ENCODE results near the gene NDUFS2.

Gene NDUFS2

DNA sequence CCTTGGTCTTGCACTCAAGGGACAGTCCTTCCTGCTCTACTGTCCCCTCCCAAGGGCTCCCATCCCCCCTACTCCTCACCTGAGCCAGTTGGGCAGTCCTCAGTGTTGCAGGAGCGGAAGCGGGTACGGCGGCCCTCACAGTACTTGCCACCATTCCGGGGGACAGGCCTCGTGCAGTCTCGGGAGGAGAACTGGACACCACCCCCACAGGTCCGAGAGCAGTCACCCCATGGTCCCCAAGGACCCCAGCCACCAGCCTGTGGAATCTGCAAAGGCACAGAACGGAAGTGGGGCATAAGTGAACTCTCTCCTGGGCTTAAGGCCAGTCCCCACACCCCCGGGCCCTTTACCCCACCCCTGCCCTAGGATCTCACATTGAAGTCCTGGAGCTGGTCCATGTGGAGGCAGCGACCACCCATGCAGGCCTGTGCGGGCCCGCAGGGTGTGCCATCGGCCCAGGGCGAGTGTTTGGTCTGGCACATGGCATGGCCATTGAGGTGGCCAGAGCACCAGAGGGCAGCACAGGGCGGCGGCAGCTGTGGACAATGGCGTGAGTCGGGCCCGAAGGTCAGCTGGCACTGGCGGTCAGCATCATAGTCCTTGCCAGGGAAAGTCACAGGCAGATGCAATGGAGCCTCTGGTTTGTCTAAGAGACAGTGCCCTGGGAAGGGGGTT lies 8.5 kb upstream of the NDUFS2 start:
- DNase-seq (ENCODE audit: low read depth in 1 of 2, low spot score in 1 of 2), result no peak

DNA sequence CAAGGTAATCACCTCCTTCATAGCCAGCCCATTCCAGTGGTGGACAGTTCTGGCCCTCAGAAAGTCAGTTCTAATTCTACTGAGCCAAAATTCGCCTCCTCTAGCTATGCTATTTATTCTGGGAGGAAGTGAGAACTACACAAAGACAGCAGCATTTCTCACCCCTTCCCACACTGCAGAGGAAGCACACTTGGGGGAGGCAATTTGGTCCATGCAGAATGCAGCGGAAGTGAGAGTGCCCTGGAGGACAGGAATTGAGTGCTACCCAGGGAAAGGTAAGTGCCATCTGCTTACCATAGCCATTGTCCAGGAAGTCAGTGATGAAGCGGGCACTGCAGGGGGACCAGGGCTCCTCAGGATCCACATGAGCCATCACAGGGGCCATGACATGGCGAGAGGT lies 7.0 kb upstream of the NDUFS2 start:
- no peak for DNase-seq (ENCODE audit: low read depth in 1 of 2, low spot score in 1 of 2)

GRCh38 chr1:161196111-161196510 lies 6.1 kb upstream of the NDUFS2 start:
- DNase-seq (ENCODE audit: low read depth in 1 of 2, low spot score in 1 of 2), result no peak

DNA sequence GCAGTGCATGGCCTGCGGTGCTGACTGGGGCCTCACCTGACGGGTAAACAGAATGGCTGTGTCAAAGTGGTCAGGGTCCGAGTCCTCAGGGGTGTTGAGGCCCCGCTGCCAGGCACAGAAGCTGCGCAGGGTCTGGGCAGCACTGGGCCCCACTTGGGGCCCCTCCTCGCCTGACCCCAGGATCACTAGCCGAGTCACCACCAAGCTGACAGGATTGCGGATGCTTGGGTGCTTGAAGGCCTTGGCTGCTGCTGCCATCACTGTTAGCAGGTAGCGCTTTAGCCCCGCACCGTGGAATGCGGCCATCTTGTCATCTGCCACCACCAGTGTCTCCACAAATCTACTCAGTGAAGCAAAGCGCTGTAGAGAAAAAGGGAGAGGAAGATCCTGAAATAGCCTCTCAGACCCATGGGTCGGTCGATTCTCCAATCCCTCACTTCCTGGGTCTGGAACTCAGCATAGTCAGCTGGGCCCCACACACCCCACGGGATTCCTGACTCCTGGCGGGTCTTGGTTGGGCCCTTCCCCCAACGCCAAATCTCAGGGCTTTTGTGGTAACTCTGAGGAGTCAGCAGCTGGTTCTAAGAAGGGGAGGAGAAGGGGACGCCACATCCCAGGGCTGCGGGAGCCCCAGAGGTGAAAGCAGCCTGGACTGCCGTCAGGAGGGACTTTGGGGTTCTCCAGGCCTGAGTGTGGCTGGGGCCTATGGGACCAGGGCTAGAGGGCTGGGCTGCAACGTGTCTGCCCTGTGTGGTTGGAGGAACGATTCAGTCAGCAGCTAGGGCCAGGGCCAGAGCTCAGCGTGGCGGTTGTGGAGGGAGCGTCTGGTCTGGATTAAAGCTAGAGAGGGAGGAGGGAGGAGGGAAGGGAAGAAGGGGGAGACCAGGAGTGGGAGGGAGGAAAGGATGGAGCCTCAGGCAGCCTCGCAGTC lies 5.4 kb upstream of the NDUFS2 start:
- no peak for DNase-seq (ENCODE audit: low read depth in 1 of 2, low spot score in 1 of 2)

GRCh38 chr1:161197560-161198193 lies 4.5 kb upstream of the NDUFS2 start:
- DNase-seq (ENCODE audit: low read depth in 1 of 2, low spot score in 1 of 2), result no peak

DNA sequence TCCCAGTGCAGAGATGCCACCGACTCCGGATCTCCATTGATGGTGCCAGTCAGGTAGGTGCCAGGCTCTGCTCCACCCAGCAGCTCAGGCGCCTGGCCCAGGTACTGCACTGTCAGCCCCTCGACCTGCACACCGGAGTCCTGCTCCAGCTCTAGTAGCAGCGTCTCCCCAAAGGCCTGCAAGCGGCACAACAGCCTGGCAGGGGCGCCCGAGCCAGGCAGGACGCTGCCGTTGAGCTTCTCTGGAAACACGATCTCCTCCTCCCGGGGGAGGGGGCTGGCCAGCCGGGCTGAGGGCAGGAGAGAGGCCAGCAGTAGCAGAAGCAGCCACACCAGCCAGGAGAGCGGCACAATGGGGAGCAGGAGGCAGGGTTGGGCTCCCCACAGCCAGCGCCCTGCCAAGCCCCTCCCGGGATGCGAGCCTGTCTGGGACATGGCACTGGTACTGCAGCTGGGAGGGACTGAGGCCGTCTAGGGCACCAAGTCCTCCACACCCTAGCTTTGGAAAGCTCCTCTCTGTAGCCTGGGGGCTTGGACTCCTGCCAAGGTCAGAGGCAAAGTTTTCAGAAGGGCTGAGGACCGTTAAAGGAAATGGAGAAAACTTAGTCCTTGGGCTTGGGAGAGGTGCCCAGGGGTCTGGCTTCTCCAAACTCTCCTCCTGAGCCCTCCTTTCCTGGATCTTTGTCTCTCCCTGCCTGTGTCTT lies 3.8 kb upstream of the NDUFS2 start:
- no peak for DNase-seq (ENCODE audit: low read depth in 1 of 2, low spot score in 1 of 2)

GRCh38 chr1:161198897-161199431 lies 3.2 kb upstream of the NDUFS2 start, which contains the start of gene ADAMTS4:
Gene ADAMTS4, minus strand, starts transcription at chr1:161199054. Its CDS starts 427 bp downstream, at chr1:161198627.
- DNase-seq (ENCODE audit: low read depth in 1 of 2, low spot score in 1 of 2), result no peak

DNA sequence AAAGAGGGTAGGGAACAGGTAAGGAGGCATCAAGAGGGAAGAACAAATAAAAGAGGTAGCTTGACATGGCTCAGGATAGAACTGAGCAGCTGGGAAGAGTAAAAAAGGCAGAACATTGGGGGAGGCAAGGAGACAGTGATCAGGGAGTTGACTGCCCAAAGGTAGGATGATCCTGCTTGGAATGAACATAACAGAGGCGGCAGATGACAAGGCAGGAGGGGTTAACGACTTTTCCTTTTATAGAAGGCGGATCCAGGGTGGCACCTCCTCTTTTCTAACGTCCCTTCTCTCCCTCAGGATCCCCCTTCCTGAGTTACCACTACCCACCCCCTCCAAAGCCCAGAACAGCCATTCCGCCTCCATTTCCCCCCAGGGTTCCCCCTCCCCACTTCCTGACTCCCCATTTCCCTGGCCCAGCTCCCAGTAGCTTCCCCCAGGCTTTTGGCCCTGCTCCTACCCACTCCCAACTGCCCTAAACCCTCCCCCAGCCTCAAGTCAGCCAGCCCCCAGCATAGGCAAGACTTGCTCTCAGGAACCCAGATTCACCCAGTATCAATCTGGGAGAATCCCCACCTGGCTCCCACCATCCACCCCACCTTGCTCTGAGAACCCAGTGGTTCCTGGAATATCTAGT lies 2.5 kb upstream of the NDUFS2 start:
- DNase-seq (ENCODE audit: low read depth in 1 of 2, low spot score in 1 of 2), result no peak

DNA sequence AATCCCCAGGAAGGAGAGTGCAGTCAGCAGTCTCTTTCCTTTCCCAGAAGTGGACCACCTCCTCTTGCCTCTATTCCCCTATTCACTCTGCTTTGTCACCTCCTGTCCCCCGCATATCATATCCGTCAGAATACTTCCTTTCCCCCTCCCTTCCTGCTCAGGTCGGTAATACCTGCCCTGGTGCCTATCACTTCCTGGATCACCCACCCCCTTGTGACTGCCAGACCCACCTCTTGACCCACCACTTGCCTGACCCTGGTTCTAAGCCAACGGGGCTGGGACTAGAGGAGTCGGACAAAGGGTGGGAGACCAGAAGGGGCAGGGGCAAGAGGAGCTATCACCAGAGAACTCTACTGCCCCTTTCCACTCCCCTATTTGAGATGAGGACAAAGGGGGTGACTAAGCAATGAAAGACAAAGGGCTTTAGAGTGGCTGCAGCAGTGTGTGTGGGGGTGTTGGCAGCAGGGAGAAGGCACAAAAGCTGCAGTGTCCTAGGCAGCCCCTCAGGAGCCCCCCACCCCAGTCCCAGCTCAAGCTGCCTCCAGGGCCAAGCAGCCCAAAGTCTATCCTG lies 1.7 kb upstream of the NDUFS2 start:
- DNase-seq (ENCODE audit: low read depth in 1 of 2, low spot score in 1 of 2), result no peak

GRCh38 chr1:161200992-161201835 lies 953 bp upstream of the NDUFS2 start:
- DNase-seq (ENCODE audit: low read depth in 1 of 2, low spot score in 1 of 2), result no peak

DNA sequence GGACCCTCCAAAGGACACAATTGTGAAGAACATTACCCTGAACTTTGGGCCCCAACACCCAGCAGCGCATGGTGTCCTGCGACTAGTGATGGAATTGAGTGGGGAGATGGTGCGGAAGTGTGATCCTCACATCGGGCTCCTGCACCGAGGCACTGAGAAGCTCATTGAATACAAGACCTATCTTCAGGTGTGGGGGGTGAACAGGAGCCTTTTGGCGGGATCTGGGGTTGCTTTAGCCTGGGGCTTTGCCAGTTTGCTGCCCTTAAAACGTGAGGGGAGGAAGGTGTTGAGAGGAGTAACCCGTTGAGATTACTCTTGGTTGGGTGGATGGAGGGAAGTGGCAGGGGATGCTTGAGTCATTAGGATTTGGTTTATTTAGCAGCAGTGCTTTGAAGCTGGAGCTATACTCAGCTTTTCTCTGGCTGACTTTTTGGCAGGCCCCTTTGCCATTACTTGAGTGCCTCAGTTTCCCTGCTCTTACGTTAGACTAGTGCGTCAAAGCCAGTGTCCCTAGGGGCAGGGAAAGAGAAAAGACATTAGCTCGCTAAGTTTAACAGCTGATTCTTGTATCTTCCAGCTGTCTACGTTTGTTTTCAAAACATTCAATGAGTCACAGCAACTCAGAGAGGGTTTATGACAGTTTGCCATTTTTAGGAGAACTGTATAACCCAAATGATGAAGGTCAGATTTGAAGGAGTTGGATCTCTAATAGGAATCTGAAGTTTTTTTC lies 4.4 kb downstream of the NDUFS2 start:
- no peak for DNase-seq (ENCODE audit: low read depth in 1 of 2, low spot score in 1 of 2)

GRCh38 chr1:161207173-161207572 lies 5.0 kb downstream of the NDUFS2 start:
- no peak for DNase-seq (ENCODE audit: low read depth in 1 of 2, low spot score in 1 of 2)

DNA sequence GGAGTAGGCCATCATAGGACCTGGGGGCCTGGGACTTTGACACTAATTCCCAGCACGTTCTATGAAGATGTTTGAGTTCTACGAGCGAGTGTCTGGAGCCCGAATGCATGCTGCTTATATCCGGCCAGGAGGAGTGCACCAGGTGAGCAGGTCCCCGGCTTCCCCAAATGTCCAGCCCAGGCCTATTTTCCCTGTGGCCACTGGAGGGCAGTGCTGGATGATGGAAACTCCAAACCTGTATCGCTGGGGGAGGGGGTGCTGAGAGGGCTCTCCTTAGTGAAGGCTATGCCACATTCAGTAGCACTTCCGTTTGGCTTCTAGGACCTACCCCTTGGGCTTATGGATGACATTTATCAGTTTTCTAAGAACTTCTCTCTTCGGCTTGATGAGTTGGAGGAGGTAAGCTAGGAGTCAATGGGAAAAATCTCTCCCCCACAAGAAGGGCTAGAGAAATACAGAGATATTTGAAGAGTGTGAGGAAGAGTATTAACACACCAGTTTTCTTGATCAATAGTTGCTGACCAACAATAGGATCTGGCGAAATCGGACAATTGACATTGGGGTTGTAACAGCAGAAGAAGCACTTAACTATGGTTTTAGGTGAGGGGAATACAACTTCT lies 7.7 kb downstream of the NDUFS2 start:
- DNase-seq (ENCODE audit: low read depth in 1 of 2, low spot score in 1 of 2), result peak; percentile 37 to 59

GRCh38 chr1:161214369-161214768 lies 12.2 kb downstream of the NDUFS2 start:
- no peak for DNase-seq (ENCODE audit: low read depth in 1 of 2, low spot score in 1 of 2)

DNA sequence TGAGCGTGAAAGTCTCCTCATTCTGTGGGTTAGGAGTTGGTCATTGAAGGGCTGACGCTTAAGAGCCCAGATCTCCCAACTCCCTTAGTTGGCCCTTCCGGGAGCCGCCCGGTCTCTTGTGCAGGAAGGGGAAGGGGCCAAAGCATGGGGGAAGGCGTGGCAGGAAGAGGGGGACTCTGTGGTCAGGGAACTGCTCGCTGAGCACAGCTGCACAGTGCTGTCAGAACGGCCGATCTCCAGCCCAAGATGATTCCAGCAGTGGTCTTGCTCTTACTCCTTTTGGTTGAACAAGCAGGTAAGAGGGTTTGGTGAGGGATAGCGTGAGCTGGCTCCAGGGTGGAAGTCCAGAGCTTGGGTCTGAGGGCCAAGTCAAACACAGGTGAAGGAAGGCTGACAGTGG lies 12.9 kb downstream of the NDUFS2 start, which contains the start of gene FCER1G:
Gene FCER1G, plus strand, starts transcription at position 220 of the 400 bp plus-strand sequence. Its CDS starts 27 bp downstream, at position 247.
- DNase-seq (ENCODE audit: low read depth in 1 of 2, low spot score in 1 of 2), result no peak

DNA sequence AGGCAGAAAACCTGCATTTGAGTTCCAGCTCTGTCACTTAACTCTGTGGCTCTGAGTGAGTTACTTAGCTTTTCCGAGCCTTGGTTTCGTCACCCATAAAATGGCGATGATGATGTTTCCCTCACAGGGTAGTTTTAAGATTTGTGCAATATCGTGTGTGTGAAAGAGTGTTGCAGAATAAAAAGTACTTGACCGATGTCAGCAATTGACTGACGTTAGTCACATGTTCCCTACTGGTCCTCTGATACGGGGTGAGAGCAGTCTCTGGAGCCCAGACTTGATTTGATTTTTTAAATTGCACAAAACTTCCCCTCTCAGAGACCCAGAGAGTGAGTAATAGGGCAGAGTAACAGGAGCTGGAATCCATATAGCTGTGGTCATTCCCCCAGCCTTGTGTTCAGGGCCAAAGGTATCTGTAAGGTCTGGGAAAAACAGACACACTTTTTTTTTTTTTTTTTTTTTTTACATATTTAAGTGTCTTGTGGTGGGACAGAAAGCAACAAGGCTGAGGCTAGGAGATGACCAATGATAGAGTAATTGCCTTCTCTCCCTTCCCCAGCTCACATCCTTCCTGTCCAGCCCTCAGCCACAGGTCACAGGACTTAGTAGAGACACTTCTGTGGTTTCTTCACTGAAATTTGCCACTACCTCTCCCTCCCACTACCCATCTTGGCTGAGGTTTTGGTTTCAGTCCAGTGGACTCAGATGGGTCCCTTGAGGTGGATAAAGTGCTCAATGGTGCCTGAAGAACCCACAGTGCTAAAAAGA lies 15.0 kb downstream of the NDUFS2 start:
- DNase-seq (ENCODE audit: low read depth in 1 of 2, low spot score in 1 of 2), result no peak

GRCh38 chr1:161217831-161218230 lies 15.7 kb downstream of the NDUFS2 start:
- DNase-seq (ENCODE audit: low read depth in 1 of 2, low spot score in 1 of 2), result no peak

Data from activated CD4-positive, alpha-beta T cell treated with anti-CD3 and anti-CD28 coated beads, Interleukin-2, amount 50 U/mL, for 24 hours (primary cell).